GM12874 (cell line): ENCODE data around the gene TMEM178B.

Source experiments
- TF ChIP-seq, protein P1 (sequence below): IDR thresholded peaks from 2 replicates; pipeline ENCODE4 v1.5.1; 2011; ENCODE audit warnings: low read depth, mild to moderate bottlenecking, control low read depth, low read length, moderate library complexity; ENCODE audit not compliant: insufficient read depth

The TMEM178B gene

GRCh38 chr7:141232286-141233051, 158.6 kb downstream of the TMEM178B start:
- TF ChIP-seq, protein P1, sequence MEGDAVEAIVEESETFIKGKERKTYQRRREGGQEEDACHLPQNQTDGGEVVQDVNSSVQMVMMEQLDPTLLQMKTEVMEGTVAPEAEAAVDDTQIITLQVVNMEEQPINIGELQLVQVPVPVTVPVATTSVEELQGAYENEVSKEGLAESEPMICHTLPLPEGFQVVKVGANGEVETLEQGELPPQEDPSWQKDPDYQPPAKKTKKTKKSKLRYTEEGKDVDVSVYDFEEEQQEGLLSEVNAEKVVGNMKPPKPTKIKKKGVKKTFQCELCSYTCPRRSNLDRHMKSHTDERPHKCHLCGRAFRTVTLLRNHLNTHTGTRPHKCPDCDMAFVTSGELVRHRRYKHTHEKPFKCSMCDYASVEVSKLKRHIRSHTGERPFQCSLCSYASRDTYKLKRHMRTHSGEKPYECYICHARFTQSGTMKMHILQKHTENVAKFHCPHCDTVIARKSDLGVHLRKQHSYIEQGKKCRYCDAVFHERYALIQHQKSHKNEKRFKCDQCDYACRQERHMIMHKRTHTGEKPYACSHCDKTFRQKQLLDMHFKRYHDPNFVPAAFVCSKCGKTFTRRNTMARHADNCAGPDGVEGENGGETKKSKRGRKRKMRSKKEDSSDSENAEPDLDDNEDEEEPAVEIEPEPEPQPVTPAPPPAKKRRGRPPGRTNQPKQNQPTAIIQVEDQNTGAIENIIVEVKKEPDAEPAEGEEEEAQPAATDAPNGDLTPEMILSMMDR = no peak

- TF ChIP-seq, protein P1 = no peak
Observed at GRCh38 chr7:141234335-141235105, 160.7 kb downstream of the TMEM178B start.

DNA sequence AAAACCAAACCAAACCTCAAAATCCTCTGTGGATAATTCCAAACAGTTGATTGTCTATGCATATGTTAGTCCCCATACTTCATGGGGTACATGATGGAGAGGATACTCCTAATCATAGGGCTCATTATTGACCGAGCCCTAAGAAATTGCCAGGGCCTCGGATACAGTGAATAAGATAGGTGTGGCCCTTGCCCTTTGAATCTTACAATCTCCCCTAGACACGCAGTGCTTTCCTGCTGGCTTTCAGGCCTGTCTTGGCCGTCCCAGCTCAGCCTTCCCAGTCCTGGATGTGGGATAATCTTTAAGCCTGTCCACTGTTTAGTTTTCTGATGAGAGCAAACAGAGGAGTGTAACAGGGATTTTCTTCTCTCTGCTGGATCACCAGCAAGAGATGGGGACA, 161.8 kb downstream of the TMEM178B start:
- TF ChIP-seq, protein P1 = no peak

GRCh38 chr7:141238596-141239243, 164.9 kb downstream of the TMEM178B start:
- TF ChIP-seq, protein P1 = no peak

- TF ChIP-seq, protein P1 = no peak
Observed at GRCh38 chr7:141239661-141240060, 165.8 kb downstream of the TMEM178B start.

DNA sequence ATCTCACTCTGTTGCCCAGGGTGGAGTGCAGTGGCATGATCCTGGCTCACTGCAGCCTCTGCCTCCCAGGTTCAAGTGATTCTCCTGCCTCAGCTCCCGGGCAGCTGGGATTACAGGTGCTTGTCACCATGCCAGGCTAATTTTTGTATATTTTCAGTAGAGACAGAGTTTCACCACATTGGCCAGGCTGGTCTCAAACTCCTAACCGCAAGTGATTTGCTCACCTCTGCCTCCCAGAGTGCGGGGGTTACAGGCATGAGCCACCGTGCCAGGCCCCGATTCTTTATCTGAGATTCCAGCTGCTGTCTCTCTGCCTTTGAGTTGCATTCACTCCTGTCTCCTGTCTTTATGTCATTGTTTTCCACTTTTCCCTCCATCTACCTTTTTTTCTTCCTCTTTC, 168.7 kb downstream of the TMEM178B start:
- TF ChIP-seq, protein P1 = no peak

GRCh38 chr7:141243368-141243767, 169.5 kb downstream of the TMEM178B start:
- TF ChIP-seq, protein P1 = no peak
